Tibial nerve (tissue), 3 donors: ENCODE data around the gene FAR1.

ENCODE experiments used
- CTCF ChIP-seq, 5 experiments: fragments of 200-600 bp in 3 of 5; fragments of 450-650 bp in 2 of 5; sonication (generic) in 3 of 5; IDR thresholded peaks; one replicate each; pipeline ENCODE4 v1.5.1; 2016 to 2019; ENCODE audit warnings: antibody characterized with exemption in 5 of 5, mild to moderate bottlenecking in 3 of 5, moderate library complexity in 2 of 5
- POLR2A ChIP-seq, 2 donors: fragments of 450-650 bp; IDR thresholded peaks; one replicate each; pipeline ENCODE4 v1.6.1; 2017; ENCODE audit warnings: antibody characterized with exemption in 2 of 2, mild to moderate bottlenecking in 2 of 2, moderate library complexity in 2 of 2

- TF ChIP-seq POLR2A (IDR thresholded peaks at IDR 0.05), result no peak
- no peak for TF ChIP-seq CTCF (IDR thresholded peaks at IDR 0.05)
Measured at GRCh38 chr11:13668957-13669521, 571 bp downstream of the FAR1 start.
